Fibroblast of skin of right biceps (primary cell): ENCODE results near the gene ARHGAP10.
"Not testable (repeated sequence)": the region's sequence is repeated elsewhere in the genome, so short reads cannot be mapped to it uniquely, and the experiment has no call there.

Experiments
- DNase-seq: peaks from one replicate; pipeline ENCODE4 v3.0.0-alpha.2; 2013

The ARHGAP10 gene

GRCh38 chr4:147794787-147795413, 63.0 kb downstream of the ARHGAP10 start:
- no peak for DNase-seq

DNA sequence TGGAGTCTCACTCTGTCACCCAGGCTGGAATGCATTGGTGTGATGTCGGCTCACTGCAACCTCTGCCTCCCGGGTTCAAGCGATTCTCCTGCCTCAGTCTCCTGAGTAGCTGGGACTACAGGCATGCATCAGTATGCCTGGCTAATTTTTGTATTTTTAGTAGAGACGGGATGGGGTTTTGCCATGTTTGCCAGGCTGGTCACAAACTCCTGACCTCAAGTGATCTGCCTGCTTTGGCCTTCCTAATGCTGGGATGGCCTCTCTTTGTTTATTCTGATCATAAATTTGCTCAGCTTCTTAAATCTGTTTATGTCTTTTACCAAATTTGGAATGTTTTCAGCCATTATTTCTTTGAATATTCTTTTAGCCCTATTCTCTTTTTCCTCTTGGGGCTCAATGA, 67.2 kb downstream of the ARHGAP10 start:
- not testable (repeated sequence) for DNase-seq

GRCh38 chr4:147799986-147800555, 68.2 kb downstream of the ARHGAP10 start:
- no peak for DNase-seq

- DNase-seq: no peak
Measured at GRCh38 chr4:147801820-147802219, 69.9 kb downstream of the ARHGAP10 start.

- no peak for DNase-seq
Measured at GRCh38 chr4:147802346-147802745, 70.5 kb downstream of the ARHGAP10 start.

DNA sequence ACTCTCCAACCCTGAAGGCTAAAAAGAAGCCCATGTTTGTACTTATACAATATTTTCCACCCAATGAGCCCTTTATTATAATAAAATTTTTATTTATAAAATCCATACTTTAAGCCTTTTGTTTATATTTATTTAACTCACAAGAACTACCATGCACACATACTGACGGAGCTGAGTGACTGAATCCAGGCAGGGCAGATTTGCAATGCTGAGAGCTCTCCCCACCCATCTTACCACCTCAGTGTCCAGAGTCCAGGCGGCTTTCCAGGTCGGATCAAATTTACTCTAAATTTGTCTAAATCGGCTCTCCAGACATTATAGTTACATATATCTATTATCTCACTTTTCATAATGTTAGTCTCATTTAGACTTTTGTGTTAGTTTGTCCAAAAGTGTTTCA, 74.1 kb downstream of the ARHGAP10 start:
- no peak for DNase-seq

DNA sequence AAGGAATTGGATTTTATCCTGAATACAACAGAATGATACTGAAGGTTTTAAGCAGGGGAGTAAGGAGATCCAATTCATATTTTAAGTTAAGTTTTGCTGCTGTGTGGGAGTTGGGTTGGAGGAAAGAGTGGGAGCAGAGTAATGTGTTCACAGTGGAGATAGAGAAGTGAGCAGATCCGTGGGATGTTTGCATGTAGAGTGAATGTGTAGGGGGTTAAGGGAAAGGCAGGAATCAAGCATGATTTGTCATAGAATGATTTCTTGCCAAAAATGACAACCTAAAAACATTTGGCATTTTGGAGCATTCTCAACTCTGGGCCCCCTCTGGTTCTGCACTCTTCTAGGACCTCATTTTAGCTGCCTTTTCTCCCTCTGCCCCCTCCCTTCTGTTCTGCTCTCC, 76.6 kb downstream of the ARHGAP10 start:
- no peak for DNase-seq

DNA sequence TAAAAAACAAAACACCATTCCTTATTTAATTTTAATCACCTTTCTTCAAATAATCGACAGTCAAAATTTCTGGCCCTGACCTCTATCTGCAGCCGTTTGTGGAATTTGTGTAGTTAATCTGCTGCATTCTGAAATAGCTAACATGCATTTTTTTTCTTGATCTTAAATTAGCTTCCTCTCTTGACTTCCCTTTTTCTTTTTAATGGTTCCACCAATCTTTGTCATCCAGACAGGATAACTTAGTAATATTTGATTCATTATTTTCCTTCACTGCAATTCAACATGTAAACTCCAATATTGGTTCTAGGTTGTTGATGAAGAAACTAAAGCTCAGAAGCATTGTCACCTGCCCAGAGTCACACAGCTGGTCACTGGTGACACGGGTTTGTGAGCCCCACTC, 77.3 kb downstream of the ARHGAP10 start:
- DNase-seq: no peak

DNA sequence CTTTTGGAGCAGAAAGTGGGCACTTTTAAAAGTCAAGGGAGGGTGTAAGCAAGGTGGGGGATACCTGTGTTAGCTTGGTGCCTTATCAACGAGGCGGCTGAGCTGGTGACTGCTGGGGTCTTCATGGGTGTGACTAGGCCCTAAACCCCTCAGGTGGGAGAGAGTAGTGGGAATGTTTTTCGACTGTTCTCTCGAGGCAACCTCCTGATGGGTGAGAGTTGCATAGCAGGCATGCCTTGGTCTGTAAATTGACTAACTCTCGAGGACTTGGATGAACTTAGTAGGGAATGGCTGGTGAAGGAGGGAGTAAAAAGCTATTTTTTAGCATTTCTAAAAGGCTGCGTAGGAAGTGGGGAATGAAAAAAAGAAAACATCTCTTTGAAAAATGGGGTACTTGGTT, 80.0 kb downstream of the ARHGAP10 start:
- DNase-seq: no peak

- no peak for DNase-seq
Measured at GRCh38 chr4:147813109-147813773, 81.4 kb downstream of the ARHGAP10 start.

- DNase-seq: no peak
Measured at GRCh38 chr4:147813973-147814372, 82.1 kb downstream of the ARHGAP10 start.

GRCh38 chr4:147814376-147814775, 82.5 kb downstream of the ARHGAP10 start:
- DNase-seq: no peak

DNA sequence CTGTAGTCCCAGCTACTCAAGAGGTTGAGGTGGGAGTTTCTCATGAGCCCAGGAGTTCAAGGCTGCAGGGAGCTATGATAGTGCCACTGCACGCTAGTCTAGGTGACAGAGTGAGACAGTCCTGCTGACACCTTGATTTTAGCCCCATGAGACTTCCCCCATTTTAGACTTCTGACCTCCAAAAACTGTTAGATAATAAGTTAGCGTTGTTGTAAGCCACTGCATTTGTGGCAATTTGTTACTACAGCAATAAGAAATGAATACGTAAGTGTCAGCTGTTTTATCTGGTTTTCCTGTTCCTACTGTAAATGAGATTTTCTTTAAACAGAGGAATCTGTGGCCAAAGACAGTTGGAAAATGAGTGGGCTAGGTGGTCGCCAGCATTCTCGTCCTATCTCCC, 83.9 kb downstream of the ARHGAP10 start:
- no peak for DNase-seq

DNA sequence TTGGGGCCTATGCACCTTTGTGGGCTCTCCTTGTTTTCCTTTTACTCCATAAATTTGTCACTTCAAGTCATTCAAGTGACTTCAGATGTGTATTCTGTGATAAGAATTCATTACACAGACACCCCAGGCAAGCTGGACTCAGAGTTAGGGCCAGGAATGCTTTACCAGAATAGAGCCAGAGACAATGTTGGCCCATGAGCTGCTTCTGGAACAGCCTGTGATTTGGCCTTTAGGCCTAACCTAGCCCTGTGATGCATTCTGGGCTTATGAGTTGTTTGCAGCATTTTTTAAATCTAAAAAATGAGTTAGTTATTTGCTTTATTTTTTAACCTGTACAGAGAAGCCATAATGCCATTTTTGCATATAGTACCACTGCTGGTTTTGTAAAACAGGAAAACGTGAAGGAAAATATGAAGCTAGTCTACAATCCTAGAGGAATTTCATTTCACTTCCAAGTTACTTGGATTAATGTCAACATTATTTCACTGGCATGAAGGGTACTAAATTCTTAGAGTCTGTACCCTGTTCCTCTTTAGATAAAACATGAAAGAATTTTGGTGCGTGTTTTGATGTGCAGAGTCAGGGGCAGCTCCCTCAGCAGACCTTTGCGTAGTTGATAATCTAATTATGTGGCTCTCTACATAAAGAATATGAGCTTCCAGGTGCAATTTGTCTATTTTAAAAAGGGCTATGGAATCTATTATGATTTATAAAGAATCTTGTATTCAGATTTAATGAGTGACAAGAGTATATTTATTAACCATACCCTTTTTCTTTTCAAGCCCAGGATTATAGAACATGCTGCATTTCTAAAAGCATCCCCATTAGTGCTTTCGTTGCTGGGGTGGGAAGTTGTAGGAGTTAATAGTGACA, 84.7 kb downstream of the ARHGAP10 start:
- DNase-seq: no peak

DNA sequence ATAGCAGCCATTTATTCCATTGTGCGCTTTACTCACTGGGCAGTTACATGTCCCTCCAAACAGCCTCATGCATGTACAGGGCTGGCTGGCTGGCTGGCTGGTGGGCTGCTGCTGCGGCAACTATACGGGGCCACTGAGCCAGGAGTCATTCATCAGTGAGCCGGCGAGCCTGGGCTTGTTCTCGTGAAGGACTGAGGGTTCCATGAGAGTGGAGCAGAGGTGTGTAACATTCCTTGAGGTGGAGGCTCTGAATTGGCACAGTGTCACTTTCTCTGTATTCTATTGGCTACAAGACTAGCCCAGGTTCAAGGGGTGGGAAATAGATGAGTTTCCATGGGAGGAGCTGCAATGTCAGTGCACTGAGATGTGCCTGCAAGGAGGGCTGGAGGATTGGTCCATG, 89.1 kb downstream of the ARHGAP10 start:
- no peak for DNase-seq

DNA sequence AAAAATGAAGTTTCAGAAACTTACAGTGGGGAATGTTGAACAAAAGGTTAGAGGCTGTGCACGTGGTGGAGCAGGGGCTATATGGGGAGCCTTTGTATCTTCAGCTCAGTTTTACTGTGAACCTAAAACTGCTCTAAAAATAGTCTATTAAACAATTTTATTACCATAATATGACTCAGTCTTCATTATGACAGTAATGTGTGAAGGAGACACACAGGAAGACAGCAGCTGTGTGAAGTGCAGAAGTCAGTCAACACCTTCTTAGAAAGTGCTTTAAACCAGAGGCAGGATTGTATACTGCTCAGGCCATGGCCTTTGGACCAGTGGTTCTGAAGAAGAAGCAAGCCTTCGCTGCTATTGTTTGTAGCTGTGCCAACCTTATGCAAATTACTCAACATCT, 89.7 kb downstream of the ARHGAP10 start:
- DNase-seq: no peak

- no peak for DNase-seq
Measured at GRCh38 chr4:147822128-147822527, 90.2 kb downstream of the ARHGAP10 start.

GRCh38 chr4:147823130-147823529, 91.2 kb downstream of the ARHGAP10 start:
- no peak for DNase-seq

- no peak for DNase-seq
Measured at GRCh38 chr4:147824316-147824715, 92.4 kb downstream of the ARHGAP10 start.

- no peak for DNase-seq
Measured at GRCh38 chr4:147824884-147825283, 93.0 kb downstream of the ARHGAP10 start.

GRCh38 chr4:147825451-147826287, 93.8 kb downstream of the ARHGAP10 start:
- no peak for DNase-seq

GRCh38 chr4:147826288-147826646, 94.4 kb downstream of the ARHGAP10 start:
- DNase-seq: no peak
